GM08714 (cell line): Measurements from ENCODE around the gene PLEKHN1.
"Not testable (repeated sequence)": the region's sequence is repeated elsewhere in the genome, so short reads cannot be mapped to it uniquely, and the experiment has no call there.

Experiments used
- H3K4me3 ChIP-seq: fragments of 200-500 bp; sonication (Bioruptor generic); 2 replicates; pipeline ENCODE4 v1.5.1; 2014; ENCODE audit warnings: mild to moderate bottlenecking, low read length, inconsistent platforms
- ZNF274 ChIP-seq: IDR thresholded peaks from 2 replicates; pipeline ENCODE4 v1.6.1; 2012; ENCODE audit warnings: mild to moderate bottlenecking, low read depth, low read length

The PLEKHN1 gene

GRCh38 chr1:967466-968343 is 1.4 kb downstream of the PLEKHN1 start:
- H3K4me3 ChIP-seq, result no peak overlapping the region
- no peak for TF ChIP-seq ZNF274

GRCh38 chr1:969260-969855 is 3.1 kb downstream of the PLEKHN1 start:
- TF ChIP-seq ZNF274, result no peak
- H3K4me3 ChIP-seq, result no peak overlapping the region

- TF ChIP-seq ZNF274, result no peak
Observed at GRCh38 chr1:970242-970972, 4.1 kb downstream of the PLEKHN1 start.

GRCh38 chr1:970973-971730 is 4.9 kb downstream of the PLEKHN1 start:
- TF ChIP-seq ZNF274, result no peak
- no peak overlapping the region for H3K4me3 ChIP-seq

More at GRCh38 chr1:970242-970972, 4.1 kb downstream of the PLEKHN1 start:
- no peak overlapping the region for H3K4me3 ChIP-seq

- no peak for TF ChIP-seq ZNF274
- H3K4me3 ChIP-seq, result no peak overlapping the region
Observed at GRCh38 chr1:971751-972506, 5.6 kb downstream of the PLEKHN1 start.

- no peak overlapping the region for H3K4me3 ChIP-seq
- TF ChIP-seq ZNF274, result no peak
Observed at GRCh38 chr1:972726-973458, 6.6 kb downstream of the PLEKHN1 start.

DNA sequence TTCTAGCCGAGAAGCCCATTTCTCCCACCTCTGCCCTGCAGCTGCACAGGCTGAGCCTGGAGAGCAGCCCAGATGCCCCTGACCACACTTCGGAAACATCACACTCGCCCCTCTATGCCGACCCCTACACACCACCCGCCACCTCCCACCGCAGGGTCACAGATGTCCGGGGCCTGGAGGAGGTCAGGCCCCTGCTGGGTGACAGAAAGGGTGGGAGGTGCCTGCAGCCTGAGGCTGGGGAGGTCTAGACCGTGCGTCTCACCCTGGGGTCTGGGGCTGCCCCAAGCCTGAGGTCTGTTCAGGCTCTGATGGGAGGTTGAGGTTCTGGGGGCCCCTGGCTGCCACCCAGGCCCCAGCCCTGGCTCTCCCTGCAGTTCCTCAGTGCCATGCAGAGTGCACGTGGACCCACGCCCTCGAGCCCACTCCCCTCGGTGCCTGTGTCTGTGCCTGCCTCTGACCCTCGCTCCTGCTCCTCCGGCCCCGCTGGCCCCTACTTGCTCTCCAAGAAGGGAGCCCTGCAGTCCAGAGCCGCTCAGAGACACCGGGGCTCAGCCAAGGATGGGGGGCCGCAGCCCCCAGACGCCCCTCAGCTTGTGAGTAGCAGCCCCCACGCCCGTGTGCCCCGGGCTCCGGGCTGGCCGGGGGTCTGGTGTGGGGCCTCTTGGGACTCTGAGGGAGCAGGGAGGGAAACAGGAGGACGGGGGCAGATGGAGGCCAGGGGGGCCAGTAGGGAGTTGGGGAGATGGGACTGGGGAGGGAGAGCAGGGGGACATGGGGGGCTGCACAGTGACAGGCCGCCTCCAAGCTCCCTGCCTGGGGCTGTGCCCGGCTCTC is 7.4 kb downstream of the PLEKHN1 start:
- TF ChIP-seq ZNF274, result no peak
- H3K4me3 ChIP-seq, result no peak overlapping the region

GRCh38 chr1:974293-974640 is 8.0 kb downstream of the PLEKHN1 start:
- no peak for TF ChIP-seq ZNF274
- H3K4me3 ChIP-seq, result no peak overlapping the region

- H3K4me3 ChIP-seq, result no peak overlapping the region
- TF ChIP-seq ZNF274, result no peak
Observed at GRCh38 chr1:974687-975328, 8.5 kb downstream of the PLEKHN1 start.

DNA sequence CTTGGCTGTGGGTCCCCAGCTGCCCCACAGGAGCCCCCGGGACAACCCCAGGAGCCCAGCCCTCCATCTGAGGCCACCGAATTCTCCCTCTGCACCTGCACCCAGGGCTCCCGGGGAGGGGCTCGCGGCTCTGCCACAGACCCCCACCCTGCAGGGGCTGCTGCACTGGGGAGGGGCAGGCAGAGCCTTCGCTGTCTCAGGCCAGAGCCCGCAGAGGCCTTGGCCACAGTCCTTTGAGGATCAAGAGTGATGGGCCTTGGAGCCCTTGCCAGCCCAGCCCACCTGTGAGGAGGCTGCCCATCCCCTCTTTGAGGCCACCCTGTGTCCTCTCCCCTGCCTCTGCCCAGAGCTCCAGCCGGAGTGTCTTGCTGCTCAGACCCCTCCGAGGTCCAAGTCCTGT is 9.1 kb downstream of the PLEKHN1 start:
- no peak for TF ChIP-seq ZNF274
- no peak overlapping the region for H3K4me3 ChIP-seq

GRCh38 chr1:975896-976683 is 9.8 kb downstream of the PLEKHN1 start:
- no peak overlapping the region for H3K4me3 ChIP-seq
- TF ChIP-seq ZNF274, result no peak

DNA sequence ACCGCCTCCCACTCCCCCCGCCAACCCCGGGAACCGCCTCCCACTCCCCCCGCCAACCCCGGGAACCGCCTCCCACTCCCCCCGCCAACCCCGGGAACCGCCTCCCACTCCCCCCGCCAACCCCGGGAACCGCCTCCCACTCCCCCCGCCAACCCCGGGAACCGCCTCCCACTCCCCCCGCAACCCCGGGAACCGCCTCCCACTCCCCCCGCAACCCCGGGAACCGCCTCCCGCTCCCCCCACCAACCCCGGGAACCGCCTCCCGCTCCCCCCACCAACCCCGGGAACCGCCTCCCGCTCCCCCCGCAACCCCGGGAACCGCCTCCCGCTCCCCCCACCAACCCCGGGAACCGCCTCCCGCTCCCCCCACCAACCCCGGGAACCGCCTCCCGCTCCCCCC is 10.5 kb downstream of the PLEKHN1 start:
- H3K4me3 ChIP-seq, result not testable (repeated sequence)
